ENCODE results near the gene ATP1B3.

GRCh38 chr3:141895731-141896130, 19.3 kb downstream of the ATP1B3 start:
- TF ChIP-seq ATF2 (IDR thresholded peaks at IDR 0.05; ENCODE audit: low read length): no peak
- TF ChIP-seq CTCF (IDR thresholded peaks at IDR 0.05 in 2 of 3, conservative IDR thresholded peaks at IDR 0.05 in 1 of 3; ENCODE audit: control insufficient read depth in 2 of 3, extremely low read depth in 1 of 3, insufficient read depth in 1 of 3, low read depth in 3 of 3, low read length in 3 of 3): no peak
- no peak for TF ChIP-seq CREB1 (IDR thresholded peaks at IDR 0.05; ENCODE audit: low read depth)
- no peak for TF ChIP-seq EZH2 (IDR thresholded peaks at IDR 0.05; ENCODE audit: borderline replicate concordance, control insufficient read depth, low read depth, low read length)
- no peak for TF ChIP-seq ASH2L (IDR thresholded peaks at IDR 0.05; ENCODE audit: borderline replicate concordance, low read depth)

Data from GM12878 (cell line).